NCI-H345 (cell line): ENCODE results near the gene GALNT18.

Experiments
- DNase-seq: peaks from one replicate; lab custom pipeline; 2025; lab: John Stamatoyannopoulos, UW

The GALNT18 gene

GRCh38 chr11:11586465-11586864, 35.3 kb downstream of the GALNT18 start:
- no peak for DNase-seq

- no peak for DNase-seq
Measured at GRCh38 chr11:11584937-11585336, 36.9 kb downstream of the GALNT18 start.

DNA sequence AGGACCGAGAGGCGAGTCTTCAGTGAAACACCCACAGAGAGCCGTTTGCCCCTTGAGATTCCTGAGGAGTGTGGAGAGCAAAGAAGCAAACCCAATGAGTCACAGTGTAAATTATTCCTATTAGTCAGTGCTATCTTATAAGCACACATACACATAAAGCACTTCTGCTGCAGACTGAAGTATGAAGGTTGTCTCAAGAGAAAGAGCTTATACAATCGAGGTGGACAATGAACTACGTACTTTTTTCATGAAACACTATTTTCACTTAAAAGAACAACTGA, 37.3 kb downstream of the GALNT18 start:
- no peak for DNase-seq

GRCh38 chr11:11583801-11584529, 37.8 kb downstream of the GALNT18 start:
- DNase-seq: no peak

GRCh38 chr11:11582011-11582701, 39.6 kb downstream of the GALNT18 start:
- DNase-seq: peak; percentile 7

- no peak for DNase-seq
Measured at GRCh38 chr11:11581481-11581880, 40.3 kb downstream of the GALNT18 start.

DNA sequence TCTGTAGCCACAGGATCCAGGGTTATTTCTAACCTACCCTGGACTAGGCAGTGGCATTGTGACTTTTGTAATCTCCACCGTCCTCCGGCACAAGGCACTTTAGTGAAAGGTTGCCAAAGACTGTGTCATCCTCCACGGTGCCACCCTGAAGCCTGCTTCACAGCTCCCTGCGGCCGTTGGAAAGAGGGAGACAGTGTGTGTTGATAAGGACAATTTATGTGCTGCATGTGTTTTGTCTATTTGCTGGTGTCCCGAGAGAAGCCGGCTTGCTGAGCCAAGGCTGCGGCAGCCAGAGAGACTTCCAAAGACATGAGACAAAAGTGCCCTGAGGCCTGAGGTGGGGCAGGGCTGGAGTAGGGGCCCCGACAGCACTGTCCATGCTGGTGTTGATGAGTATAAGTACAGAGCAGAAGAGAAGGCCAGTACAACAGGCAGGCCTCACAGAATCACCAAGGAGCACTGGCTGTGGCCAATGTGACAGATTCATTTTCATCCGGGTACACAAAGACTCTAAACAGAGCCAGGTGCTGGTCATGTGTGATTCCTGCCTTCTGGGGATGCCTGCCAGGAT, 40.9 kb downstream of the GALNT18 start:
- DNase-seq: peak; percentile 30

DNA sequence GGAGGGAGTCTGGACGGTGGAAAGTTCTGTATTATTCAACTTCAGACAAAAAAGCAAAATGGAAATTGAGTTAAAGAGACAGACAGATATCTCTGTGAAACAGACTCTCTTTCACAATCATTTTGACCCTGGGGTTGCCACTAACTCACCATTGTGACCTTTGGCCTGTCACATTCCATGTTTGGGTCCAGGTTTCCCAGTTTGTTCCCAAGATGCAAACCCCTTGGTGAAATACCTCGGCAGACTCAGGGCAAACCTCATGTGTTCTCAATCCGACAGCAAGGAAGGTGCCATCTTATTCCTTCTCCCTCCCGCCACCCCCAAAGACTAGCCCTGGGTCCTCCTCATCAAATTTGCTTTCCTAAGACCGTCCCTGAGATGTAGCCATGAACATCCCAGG, 41.8 kb downstream of the GALNT18 start:
- DNase-seq: no peak

- DNase-seq: peak; percentile 29
Measured at GRCh38 chr11:11579012-11579988, 42.5 kb downstream of the GALNT18 start.

DNA sequence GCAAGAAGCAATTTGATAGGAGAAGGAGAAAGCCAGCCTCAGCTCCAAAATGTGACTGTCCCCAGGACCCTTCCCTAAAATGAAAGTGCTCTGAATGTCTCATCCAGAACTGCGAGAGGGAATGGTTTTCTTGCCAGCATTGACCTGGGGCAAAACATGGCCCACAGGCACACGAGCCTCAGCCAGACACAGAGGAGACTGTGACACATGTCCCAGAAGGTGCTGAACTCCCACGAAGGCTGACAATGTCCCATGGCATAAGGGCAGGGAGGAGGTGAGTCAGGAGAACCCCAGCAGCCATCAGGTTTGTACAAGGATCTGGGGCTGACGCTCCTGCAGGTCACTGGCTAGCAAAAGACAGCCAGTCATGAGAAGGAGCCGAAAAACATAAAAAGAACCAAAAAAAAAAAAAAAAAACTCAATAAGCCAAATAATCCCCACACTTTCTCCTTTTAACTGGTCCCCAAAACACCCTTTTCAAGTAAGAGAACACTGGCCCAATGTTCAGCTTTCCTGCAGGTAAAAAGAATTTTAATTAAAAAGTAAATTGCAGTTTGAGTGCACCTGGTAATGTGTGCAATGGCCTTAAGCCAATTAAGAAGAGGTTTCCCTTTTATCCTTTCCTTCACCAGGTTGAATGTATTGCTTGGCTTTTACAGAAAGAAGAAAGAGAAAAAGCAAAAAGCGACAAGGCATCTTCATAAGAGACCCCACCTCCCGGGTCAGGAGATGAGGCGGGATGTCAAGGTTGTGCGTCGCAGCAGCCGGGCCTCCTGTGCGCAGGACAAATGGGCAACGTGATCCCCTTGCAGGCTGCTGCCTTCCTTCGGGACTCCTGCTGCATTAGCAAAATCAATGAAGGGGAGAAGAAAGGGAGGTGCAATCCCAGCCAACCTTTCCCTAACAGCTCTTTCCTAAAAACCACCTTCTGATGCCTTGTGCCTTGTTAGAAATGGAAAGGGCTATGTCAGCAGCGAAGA, 43.6 kb downstream of the GALNT18 start:
- DNase-seq: peak; percentile 55

- no peak for DNase-seq
Measured at GRCh38 chr11:11577251-11577855, 44.5 kb downstream of the GALNT18 start.

DNA sequence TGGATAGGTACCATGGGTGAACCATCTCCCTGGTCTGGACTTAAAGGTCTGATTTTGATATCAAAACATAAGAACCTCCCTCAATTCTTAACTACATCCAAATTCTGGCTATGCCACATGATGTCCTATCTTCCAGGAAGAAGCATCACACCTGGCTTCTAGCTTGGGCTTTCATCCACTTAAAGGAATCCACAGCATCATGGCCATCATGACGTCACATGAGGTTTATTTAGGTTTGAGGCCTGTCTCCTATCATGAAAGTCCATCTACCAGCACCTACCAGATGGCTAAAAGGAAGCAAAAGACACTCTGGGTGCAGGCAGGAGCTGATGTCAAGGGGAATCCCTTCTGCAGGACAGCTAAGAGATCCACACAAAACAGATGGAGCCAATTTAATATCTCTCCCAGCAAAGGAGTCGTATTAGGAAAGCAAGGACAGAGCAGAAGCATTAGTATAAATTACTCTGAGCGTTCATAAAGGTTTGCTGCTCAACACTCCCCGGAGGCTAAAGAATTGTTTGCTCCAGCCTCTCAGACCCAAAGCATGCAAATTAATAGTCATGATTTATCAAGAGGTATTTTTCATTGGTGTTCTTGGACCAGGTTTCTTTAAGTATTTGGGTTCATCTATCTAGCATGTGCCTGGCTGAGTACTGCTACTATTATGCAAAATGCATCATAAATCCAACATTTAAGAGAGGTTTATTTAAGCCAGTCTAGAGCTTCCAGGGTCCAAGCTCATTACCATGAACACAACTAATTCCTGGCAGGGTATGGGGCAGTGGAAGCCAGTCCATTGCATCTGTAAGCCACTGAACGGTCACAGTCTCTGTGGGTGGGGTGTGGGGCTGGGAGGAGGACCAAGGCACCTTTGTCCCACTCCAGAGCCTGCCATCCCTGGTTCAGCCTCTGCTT, 47.2 kb downstream of the GALNT18 start:
- DNase-seq: no peak

GRCh38 chr11:11572386-11572785, 49.4 kb downstream of the GALNT18 start:
- no peak for DNase-seq

DNA sequence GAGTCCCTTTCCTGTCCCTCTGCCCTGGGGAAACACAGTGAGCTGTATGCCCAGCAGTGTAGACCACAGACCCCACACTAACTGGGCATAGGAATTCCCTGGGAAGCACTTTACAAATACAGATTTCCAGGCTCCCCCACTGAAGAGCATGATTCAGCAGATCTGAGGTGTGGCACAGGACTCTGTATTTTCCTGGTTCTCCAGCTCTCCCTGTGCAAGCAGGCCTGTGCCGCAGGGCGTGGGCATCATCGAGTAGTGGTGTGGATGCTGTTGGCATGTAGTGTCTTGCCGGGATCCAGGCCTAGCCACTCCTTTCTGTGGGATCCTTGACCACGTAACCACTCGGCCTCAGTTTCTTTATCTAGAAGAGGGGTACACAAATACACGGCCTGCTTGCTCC, 49.9 kb downstream of the GALNT18 start:
- DNase-seq: no peak

- no peak for DNase-seq
Measured at GRCh38 chr11:11570823-11571222, 51.0 kb downstream of the GALNT18 start.

- DNase-seq: no peak
Measured at GRCh38 chr11:11569936-11570491, 51.8 kb downstream of the GALNT18 start.

DNA sequence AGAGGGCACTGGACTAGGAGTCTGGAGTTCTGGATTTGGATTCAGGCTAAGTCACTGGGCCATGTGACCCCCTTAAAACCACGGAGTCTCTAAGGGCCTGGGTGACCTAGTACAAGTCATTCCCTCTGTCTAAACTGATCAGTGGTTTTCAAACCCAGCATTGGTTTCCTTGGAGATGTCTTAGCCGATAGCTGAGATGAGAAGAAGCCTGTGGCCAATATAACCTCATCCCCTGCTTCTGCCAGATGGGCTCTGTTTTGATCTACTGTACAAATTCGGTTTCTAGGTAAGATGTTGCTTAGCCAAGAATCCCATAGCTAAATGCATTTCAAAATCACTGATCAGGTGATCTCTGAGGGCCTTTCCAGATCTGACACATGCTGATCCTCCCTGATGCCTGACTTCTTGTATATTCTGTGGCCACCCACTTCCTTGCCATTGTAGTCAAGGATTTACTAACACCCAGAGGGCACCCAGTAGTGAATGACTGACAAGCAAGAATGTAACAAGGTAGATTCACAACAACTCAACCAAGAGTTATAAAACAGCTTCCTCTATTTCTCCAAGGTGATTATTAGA, 53.1 kb downstream of the GALNT18 start:
- DNase-seq: no peak

- peak; percentile 18 for DNase-seq
Measured at GRCh38 chr11:11567936-11568650, 53.7 kb downstream of the GALNT18 start.
